SK-N-SH (cell line): ENCODE measurements around the gene ETDC. TPM values are rescaled to one million over a fixed set of nuclear protein-coding genes. Genes with fewer than 3 reads are reported as not detected.

ENCODE experiments used
- CTCF ChIA-PET: fragments of 300-600, 350-600 bp; formaldehyde crosslinking; extraction: SDS; loops from one replicate; lab custom pipeline; 2021; lab: Yijun Ruan, JAX
- POLR2A ChIA-PET: fragments of 350-600 bp; sonication (Branson Sonifier 250); formaldehyde crosslinking; extraction: SDS; loops from one replicate; lab custom pipeline; 2020; ENCODE audit warnings: antibody characterized with exemption, inconsistent platforms; lab: Yijun Ruan, JAX
- DNase-seq: peaks from one replicate; pipeline ENCODE4 v3.0.0; 2012
- H2AFZ ChIP-seq: fragments of 200-600 bp; sonication (generic); 2 replicates; pipeline ENCODE4 v1.8.1; 2016; ENCODE audit warnings: antibody characterized with exemption, mild to moderate bottlenecking, low read depth
- H3F3A ChIP-seq: fragments of 200-600 bp; sonication (generic); replicated peaks from 2 replicates; pipeline ENCODE3; 2016; ENCODE audit warnings: antibody characterized with exemption, mild to moderate bottlenecking; ENCODE audit not compliant: insufficient read depth
- H3K27ac ChIP-seq, 2 experiments: fragments of 200-500 bp in 1 of 2; fragments of 200-600 bp in 1 of 2; sonication (Bioruptor generic) in 1 of 2; sonication (generic), shearing (Covaris generic) in 1 of 2; 2 replicates each; pipeline versions ENCODE4 v1.5.1 to v1.6.1; 2014 to 2016; ENCODE audit warnings: low read depth in 2 of 2, inconsistent platforms in 1 of 2, low read length in 1 of 2, mild to moderate bottlenecking in 1 of 2, mixed read lengths in 1 of 2
- H3K27me3 ChIP-seq: fragments of 200-600 bp; sonication (generic), shearing (Covaris generic); 2 replicates; pipeline ENCODE4 v1.6.1; 2016; ENCODE audit warnings: mixed run types; ENCODE audit not compliant: insufficient read depth
- H3K36me3 ChIP-seq, 2 experiments: fragments of 200-500 bp in 1 of 2; fragments of 200-600 bp in 1 of 2; sonication (Bioruptor generic) in 1 of 2; sonication (generic) in 1 of 2; replicated peaks in 1 of 2; 2 replicates each; pipeline versions ENCODE3 to v1.5.1; 2014 to 2016; ENCODE audit warnings: low read length in 1 of 2, mild to moderate bottlenecking in 1 of 2; ENCODE audit not compliant: insufficient read depth in 2 of 2, control insufficient read depth in 1 of 2
- H3K4me1 ChIP-seq, 2 experiments: fragments of 200-500 bp in 1 of 2; fragments of 200-600 bp in 1 of 2; sonication (Bioruptor generic) in 1 of 2; sonication (generic), shearing (Covaris generic) in 1 of 2; 2 replicates each; pipeline versions ENCODE4 v1.5.1 to v1.6.1; 2014 to 2016; ENCODE audit warnings: low read depth in 1 of 2, low read length in 1 of 2, mixed run types in 1 of 2; ENCODE audit not compliant: insufficient read depth in 2 of 2, control insufficient read depth in 1 of 2
- H3K4me2 ChIP-seq: fragments of 200-600 bp; sonication (generic), shearing (Covaris generic); 2 replicates; pipeline ENCODE4 v1.6.1; 2017; ENCODE audit warnings: mixed run types
- H3K4me3 ChIP-seq, 2 experiments: fragments of 200-500 bp in 1 of 2; fragments of 200-600 bp in 1 of 2; sonication (Bioruptor generic) in 1 of 2; sonication (generic), shearing (Covaris generic) in 1 of 2; 2 replicates each; pipeline versions ENCODE4 v1.5.1 to v1.8.1; 2014 to 2016; ENCODE audit warnings: low read depth in 2 of 2, inconsistent platforms in 1 of 2, low read length in 1 of 2, mild to moderate bottlenecking in 1 of 2, mixed read lengths in 1 of 2, moderate library complexity in 1 of 2
- H3K79me2 ChIP-seq: fragments of 200-600 bp; sonication (generic); 2 replicates; pipeline ENCODE4 v1.8.1; 2017; ENCODE audit warnings: mild to moderate bottlenecking; ENCODE audit not compliant: insufficient read depth
- H3K9ac ChIP-seq: fragments of 200-600 bp; sonication (generic); 2 replicates; pipeline ENCODE4 v1.6.1; 2017; ENCODE audit warnings: mixed run types
- H3K9me2 ChIP-seq: fragments of 200-600 bp; sonication (generic); 2 replicates; pipeline ENCODE4 v1.6.1; 2017; ENCODE audit warnings: mixed run types
- H3K9me3 ChIP-seq: fragments of 200-600 bp; sonication (generic); 2 replicates; pipeline ENCODE4 v1.6.1; 2017; ENCODE audit warnings: mixed run types, mild to moderate bottlenecking, moderate library complexity
- H4K20me1 ChIP-seq: fragments of 200-600 bp; sonication (generic); 2 replicates; pipeline ENCODE4 v1.6.1; 2017; ENCODE audit warnings: mild to moderate bottlenecking, mixed run types; ENCODE audit not compliant: insufficient read depth
- ELF1 ChIP-seq: IDR thresholded peaks from 2 replicates; pipeline ENCODE4 v1.4.0; 2012
- EP300 ChIP-seq, 2 experiments: IDR thresholded peaks; 2 replicates each; pipeline versions ENCODE4 v1.4.0 to v1.6.1; 2012; ENCODE audit warnings: borderline replicate concordance in 1 of 2, low read depth in 1 of 2, low read length in 1 of 2
- EZH2phosphoT487 ChIP-seq: fragments of 200-600 bp; sonication (generic); IDR thresholded peaks from 2 replicates; pipeline ENCODE4 v1.6.1; 2017; ENCODE audit warnings: low read depth, mixed run types, mild to moderate bottlenecking, antibody characterized with exemption, moderate library complexity, borderline replicate concordance
- GATA2 ChIP-seq: sonication (generic); formaldehyde crosslinking; IDR thresholded peaks from 2 replicates; pipeline ENCODE4 v1.5.0; 2020; ENCODE audit warnings: mild to moderate bottlenecking, missing genetic modification reagents
- MEF2A ChIP-seq: IDR thresholded peaks from 2 replicates; pipeline ENCODE4 v1.4.0; 2012; ENCODE audit warnings: low read depth, borderline replicate concordance
- RCOR1 ChIP-seq: fragments of 150-350 bp; IDR thresholded peaks from 2 replicates; pipeline ENCODE4 v1.6.1; 2017; ENCODE audit warnings: antibody characterized with exemption, low read length
- TAF1 ChIP-seq: IDR thresholded peaks from 2 replicates; pipeline ENCODE4 v1.6.1; 2012; ENCODE audit warnings: low read depth, mild to moderate bottlenecking, low read length, moderate library complexity, borderline replicate concordance
- WGBS: methylation state at CpG from one replicate; pipeline ENCODE4 v1.1.6; 2017; ENCODE audit warnings: low lambda C conversion rate; 5-methylcytosine and 5-hydroxymethylcytosine counted together
- polyA plus RNA-seq, 3 experiments: library from polyadenylated mRNA; depleted of rRNA; stranded (reverse); fragments of >200 nt; gene quantifications; 2 replicates each; pipeline ENCODE4 v1.2.3, GENCODE V29; 2012
- TF ChIP-seq, protein P1 (sequence below): fragments of 150-350 bp; IDR thresholded peaks from 2 replicates; pipeline ENCODE4 v1.6.1; 2017; ENCODE audit warnings: antibody characterized with exemption, low read length, low read depth, borderline replicate concordance
- TF ChIP-seq, protein P2 (sequence below): IDR thresholded peaks from 2 replicates; pipeline ENCODE4 v1.6.1; 2012; ENCODE audit warnings: mild to moderate bottlenecking, low read depth, low read length, moderate library complexity
- TF ChIP-seq, protein P3 (sequence below): IDR thresholded peaks from 2 replicates; pipeline ENCODE4 v1.4.0; 2012; ENCODE audit warnings: low read depth
- TF ChIP-seq, protein P4 (sequence below): IDR thresholded peaks from 2 replicates; pipeline ENCODE4 v1.4.0; 2012; ENCODE audit warnings: low read depth, borderline replicate concordance
- TF ChIP-seq, protein P5 (sequence below): fragments of 200-600 bp; sonication (generic); IDR thresholded peaks from 2 replicates; pipeline ENCODE4 v1.6.1; 2017; ENCODE audit warnings: antibody characterized with exemption, mild to moderate bottlenecking, moderate library complexity

ETDC gene
- polyA plus RNA-seq, 1 of the 3 experiments (the other 2 are of a cell fraction) = not detected

DNA sequence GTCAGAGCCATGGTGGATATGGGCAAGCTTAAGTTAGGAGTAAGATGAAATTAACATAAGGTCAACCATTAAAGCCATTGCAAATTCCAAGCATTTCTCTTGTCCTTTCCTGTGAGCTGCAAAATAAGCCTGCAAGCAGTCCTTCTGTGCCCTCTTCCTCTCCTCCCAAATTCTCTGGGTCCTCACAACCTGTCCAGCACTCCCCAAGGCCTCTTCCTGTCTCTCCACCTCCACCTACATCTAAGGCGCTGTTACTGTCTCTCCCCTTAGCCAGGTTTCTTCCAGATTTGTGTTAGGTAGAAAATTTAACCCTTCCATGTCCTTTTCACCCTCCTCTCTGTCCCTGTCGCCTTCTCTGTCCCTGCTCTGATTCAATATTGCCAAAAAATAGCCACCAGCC is 22.2 kb downstream of the ETDC start:
- H3K4me2 ChIP-seq = no peak overlapping the region
- no peaks in the 10 kb centered on the region; a peak in 1 of 4 replicates for H3K4me1 ChIP-seq
- no peaks in the 10 kb centered on the region for H3F3A ChIP-seq
- H4K20me1 ChIP-seq = 0 out of 2 replicates have a peak, but pooled peaks cover 2% of the 10 kb centered on the region
- TF ChIP-seq, protein P1, sequence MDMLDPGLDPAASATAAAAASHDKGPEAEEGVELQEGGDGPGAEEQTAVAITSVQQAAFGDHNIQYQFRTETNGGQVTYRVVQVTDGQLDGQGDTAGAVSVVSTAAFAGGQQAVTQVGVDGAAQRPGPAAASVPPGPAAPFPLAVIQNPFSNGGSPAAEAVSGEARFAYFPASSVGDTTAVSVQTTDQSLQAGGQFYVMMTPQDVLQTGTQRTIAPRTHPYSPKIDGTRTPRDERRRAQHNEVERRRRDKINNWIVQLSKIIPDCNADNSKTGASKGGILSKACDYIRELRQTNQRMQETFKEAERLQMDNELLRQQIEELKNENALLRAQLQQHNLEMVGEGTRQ = no peak
- no peak for TF ChIP-seq ELF1
- TF ChIP-seq, protein P2, sequence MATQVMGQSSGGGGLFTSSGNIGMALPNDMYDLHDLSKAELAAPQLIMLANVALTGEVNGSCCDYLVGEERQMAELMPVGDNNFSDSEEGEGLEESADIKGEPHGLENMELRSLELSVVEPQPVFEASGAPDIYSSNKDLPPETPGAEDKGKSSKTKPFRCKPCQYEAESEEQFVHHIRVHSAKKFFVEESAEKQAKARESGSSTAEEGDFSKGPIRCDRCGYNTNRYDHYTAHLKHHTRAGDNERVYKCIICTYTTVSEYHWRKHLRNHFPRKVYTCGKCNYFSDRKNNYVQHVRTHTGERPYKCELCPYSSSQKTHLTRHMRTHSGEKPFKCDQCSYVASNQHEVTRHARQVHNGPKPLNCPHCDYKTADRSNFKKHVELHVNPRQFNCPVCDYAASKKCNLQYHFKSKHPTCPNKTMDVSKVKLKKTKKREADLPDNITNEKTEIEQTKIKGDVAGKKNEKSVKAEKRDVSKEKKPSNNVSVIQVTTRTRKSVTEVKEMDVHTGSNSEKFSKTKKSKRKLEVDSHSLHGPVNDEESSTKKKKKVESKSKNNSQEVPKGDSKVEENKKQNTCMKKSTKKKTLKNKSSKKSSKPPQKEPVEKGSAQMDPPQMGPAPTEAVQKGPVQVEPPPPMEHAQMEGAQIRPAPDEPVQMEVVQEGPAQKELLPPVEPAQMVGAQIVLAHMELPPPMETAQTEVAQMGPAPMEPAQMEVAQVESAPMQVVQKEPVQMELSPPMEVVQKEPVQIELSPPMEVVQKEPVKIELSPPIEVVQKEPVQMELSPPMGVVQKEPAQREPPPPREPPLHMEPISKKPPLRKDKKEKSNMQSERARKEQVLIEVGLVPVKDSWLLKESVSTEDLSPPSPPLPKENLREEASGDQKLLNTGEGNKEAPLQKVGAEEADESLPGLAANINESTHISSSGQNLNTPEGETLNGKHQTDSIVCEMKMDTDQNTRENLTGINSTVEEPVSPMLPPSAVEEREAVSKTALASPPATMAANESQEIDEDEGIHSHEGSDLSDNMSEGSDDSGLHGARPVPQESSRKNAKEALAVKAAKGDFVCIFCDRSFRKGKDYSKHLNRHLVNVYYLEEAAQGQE = no peak
- TF ChIP-seq, protein P3, sequence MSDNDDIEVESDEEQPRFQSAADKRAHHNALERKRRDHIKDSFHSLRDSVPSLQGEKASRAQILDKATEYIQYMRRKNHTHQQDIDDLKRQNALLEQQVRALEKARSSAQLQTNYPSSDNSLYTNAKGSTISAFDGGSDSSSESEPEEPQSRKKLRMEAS = no peak
- TF ChIP-seq MEF2A = no peak
- no peak for TF ChIP-seq TAF1
- no peak for TF ChIP-seq EZH2phosphoT487
- TF ChIP-seq, protein P4, sequence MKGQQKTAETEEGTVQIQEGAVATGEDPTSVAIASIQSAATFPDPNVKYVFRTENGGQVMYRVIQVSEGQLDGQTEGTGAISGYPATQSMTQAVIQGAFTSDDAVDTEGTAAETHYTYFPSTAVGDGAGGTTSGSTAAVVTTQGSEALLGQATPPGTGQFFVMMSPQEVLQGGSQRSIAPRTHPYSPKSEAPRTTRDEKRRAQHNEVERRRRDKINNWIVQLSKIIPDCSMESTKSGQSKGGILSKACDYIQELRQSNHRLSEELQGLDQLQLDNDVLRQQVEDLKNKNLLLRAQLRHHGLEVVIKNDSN = no peak
- TF ChIP-seq RCOR1 = no peak
- TF ChIP-seq GATA2 (CRISPR knock-in tag) = no peak
- TF ChIP-seq EP300 (IDR thresholded peaks at IDR 0.05; ENCODE audit: borderline replicate concordance in 1 of 2, low read depth in 1 of 2, low read length in 1 of 2) = no peak
- TF ChIP-seq, protein P5, sequence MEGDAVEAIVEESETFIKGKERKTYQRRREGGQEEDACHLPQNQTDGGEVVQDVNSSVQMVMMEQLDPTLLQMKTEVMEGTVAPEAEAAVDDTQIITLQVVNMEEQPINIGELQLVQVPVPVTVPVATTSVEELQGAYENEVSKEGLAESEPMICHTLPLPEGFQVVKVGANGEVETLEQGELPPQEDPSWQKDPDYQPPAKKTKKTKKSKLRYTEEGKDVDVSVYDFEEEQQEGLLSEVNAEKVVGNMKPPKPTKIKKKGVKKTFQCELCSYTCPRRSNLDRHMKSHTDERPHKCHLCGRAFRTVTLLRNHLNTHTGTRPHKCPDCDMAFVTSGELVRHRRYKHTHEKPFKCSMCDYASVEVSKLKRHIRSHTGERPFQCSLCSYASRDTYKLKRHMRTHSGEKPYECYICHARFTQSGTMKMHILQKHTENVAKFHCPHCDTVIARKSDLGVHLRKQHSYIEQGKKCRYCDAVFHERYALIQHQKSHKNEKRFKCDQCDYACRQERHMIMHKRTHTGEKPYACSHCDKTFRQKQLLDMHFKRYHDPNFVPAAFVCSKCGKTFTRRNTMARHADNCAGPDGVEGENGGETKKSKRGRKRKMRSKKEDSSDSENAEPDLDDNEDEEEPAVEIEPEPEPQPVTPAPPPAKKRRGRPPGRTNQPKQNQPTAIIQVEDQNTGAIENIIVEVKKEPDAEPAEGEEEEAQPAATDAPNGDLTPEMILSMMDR = no peak
- no peaks in the 10 kb centered on the region for H3K27me3 ChIP-seq
- H2AFZ ChIP-seq = no peak overlapping the region
- no peak overlapping the region for H3K4me3 ChIP-seq
- no peaks in the 10 kb centered on the region for H3K9me3 ChIP-seq
- no peaks in the 10 kb centered on the region for H3K36me3 ChIP-seq
- no peak overlapping the region for H3K27ac ChIP-seq
- WGBS = 56% methylated on average over 2 of the region's 2 CpGs
- ChIA-PET POLR2A (no interaction called here), CTCF (no interaction called here)
- no peak overlapping the region for H3K9ac ChIP-seq
- DNase-seq = no peak
- no peaks in the 10 kb centered on the region for H3K9me2 ChIP-seq
- H3K79me2 ChIP-seq = peaks cover 6% of the 10 kb centered on the region; the same call in 1 of the 2 replicates
